Activated CD8-positive, alpha-beta T cell treated with anti-CD3 and anti-CD28 coated beads for 36 hours (primary cell): ENCODE measurements around the gene POLD3. TPM values are rescaled to one million over a fixed set of nuclear protein-coding genes. Genes with fewer than 3 reads are reported as not detected.

Experiments
- ATAC-seq: fragments of 200-7000 bp; cut with Tn5 transposase; one replicate; pipeline ENCODE4 v1.10.0; 2021; ENCODE audit warnings: mild to moderate bottlenecking, moderate library complexity
- CTCF ChIA-PET: fragments of 350-600 bp; sonication (Branson Sonifier 250); formaldehyde crosslinking; loops from one replicate; lab custom pipeline; 2021; ENCODE audit warnings: antibody characterized with exemption; lab: Charles Lee
- POLR2A ChIA-PET: fragments of 350-600 bp; sonication (Branson Sonifier 250); formaldehyde crosslinking; loops from one replicate; lab custom pipeline; 2021; ENCODE audit warnings: antibody characterized with exemption; lab: Charles Lee
- DNase-seq: peaks from one replicate; pipeline ENCODE4 v3.0.0-alpha.2; 2020
- H3K27ac Mint-ChIP-seq: one replicate; pipeline ENCODE4 v1.8.0; 2021; ENCODE audit warnings: mild to moderate bottlenecking, mixed read lengths
- H3K27me3 Mint-ChIP-seq: one replicate; pipeline ENCODE4 v1.8.0; 2021; ENCODE audit warnings: mixed read lengths
- H3K36me3 Mint-ChIP-seq: one replicate; pipeline ENCODE4 v1.8.0; 2021; ENCODE audit warnings: low read depth, mixed read lengths
- H3K4me1 Mint-ChIP-seq: one replicate; pipeline ENCODE4 v1.8.0; 2021; ENCODE audit warnings: low read depth, mixed read lengths
- H3K4me3 Mint-ChIP-seq: one replicate; pipeline ENCODE4 v1.8.0; 2021; ENCODE audit warnings: mild to moderate bottlenecking, moderate library complexity, mixed read lengths
- H3K9me3 Mint-ChIP-seq: one replicate; pipeline ENCODE4 v1.8.0; 2021; ENCODE audit warnings: mixed read lengths
- CTCF ChIP-seq: fragments of 200-600 bp; IDR thresholded peaks from one replicate; pipeline ENCODE4 v1.8.0; 2022; ENCODE audit warnings: antibody characterized with exemption, mild to moderate bottlenecking
- intact Hi-C: fragments of 100-400 bp; cut with micrococcal nuclease; formaldehyde crosslinking; loops from one replicate; pipeline ENCODE4 v1.10.0; 2022
- total RNA-seq, 2 experiments: library from RNA; stranded (reverse); gene quantifications; one replicate each; pipeline ENCODE4 v1.2.3, GENCODE V29; 2021

Gene POLD3
- total RNA-seq, 2 experiments from 2014 or later, result 56.0 to 67.2 TPM

DNA sequence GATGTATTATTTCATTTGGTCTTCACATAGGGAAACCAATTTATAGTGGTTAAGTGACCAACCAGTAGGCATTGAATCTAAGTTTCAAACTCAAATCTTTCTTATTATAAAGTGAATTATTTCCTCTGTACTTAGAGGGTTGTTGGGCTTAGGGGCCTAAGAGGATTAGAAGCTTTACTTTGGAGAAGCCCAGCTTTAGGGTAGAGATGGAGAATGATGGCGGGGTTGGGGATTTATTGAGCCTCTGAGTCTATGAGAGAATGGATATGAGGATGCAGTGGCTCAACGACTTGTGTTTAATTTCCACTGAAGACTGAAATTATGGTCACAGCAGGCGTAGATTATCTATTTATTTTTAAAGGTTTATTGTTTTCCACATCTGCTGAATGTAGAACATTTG is 83.4 kb downstream of the POLD3 start:
- Mint-ChIP-seq H3K27me3 (peaks cover 6% of the 10 kb centered on the region), H3K27ac (no peak overlapping the region), H3K4me1 (no peaks in the 10 kb centered on the region), H3K4me3 (no peak overlapping the region), H3K36me3 (no peaks in the 10 kb centered on the region), H3K9me3 (no peaks in the 10 kb centered on the region)
- no peak for TF ChIP-seq CTCF
- ChIA-PET POLR2A (no interaction called here), CTCF (interaction anchor here (5.8 kb wide), 1 partner anchor 26 kb away, joined by 19 read pairs; no protein-coding TSS in a partner anchor)
- ATAC-seq (no peak), DNase-seq (no peak)
- intact Hi-C loops, result no loop called here

DNA sequence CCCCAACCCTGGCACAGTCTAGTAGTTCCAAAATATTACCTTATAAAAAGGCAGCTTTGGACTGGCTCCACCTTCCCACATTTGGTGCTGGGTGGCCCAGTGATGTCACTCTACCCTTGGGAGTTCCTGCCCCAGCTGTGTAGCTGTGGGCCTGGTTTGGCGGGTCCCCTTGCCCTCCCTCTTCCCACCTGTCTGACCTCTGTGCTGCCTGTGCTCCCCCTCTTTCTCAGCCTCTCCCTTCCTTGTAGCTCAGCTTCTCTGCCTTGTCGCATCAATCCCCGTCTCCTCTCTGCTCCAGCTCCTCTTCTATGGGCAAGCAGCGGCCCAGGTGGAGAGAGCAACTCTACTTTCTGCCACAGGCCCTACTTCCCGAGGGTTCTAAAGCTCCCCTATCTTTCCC is 84.2 kb downstream of the POLD3 start:
- DNase-seq (no peak), ATAC-seq (no peak)
- intact Hi-C loops, result no loop called here
- H3K4me1 Mint-ChIP-seq, result no peaks in the 10 kb centered on the region
- H3K4me3 Mint-ChIP-seq, result no peak overlapping the region
- H3K9me3 Mint-ChIP-seq, result no peaks in the 10 kb centered on the region
- ChIA-PET CTCF (interaction anchor here (1.8 to 5.8 kb wide), 2 partner anchors 25 to 49 kb away, joined by 6 to 19 read pairs; no protein-coding TSS in a partner anchor), POLR2A (no interaction called here)
- H3K36me3 Mint-ChIP-seq, result no peaks in the 10 kb centered on the region
- peaks cover 6% of the 10 kb centered on the region for H3K27me3 Mint-ChIP-seq
- H3K27ac Mint-ChIP-seq, result no peak overlapping the region
- TF ChIP-seq CTCF, result no peak

- Mint-ChIP-seq H3K9me3 (no peaks in the 10 kb centered on the region), H3K36me3 (no peaks in the 10 kb centered on the region), H3K4me3 (no peak overlapping the region), H3K27me3 (peaks cover 6% of the 10 kb centered on the region), H3K4me1 (no peaks in the 10 kb centered on the region), H3K27ac (no peak overlapping the region)
- intact Hi-C loops, result no loop called here
- ChIA-PET POLR2A (no interaction called here), CTCF (interaction anchor here (1.0 to 5.8 kb wide), 3 partner anchors 25 to 63 kb away, joined by 3 to 19 read pairs (median 6); no protein-coding TSS in a partner anchor)
- DNase-seq (no peak), ATAC-seq (no peak)
- TF ChIP-seq CTCF, result no peak
Measured at GRCh38 chr11:74677131-74677530, 84.7 kb downstream of the POLD3 start.

DNA sequence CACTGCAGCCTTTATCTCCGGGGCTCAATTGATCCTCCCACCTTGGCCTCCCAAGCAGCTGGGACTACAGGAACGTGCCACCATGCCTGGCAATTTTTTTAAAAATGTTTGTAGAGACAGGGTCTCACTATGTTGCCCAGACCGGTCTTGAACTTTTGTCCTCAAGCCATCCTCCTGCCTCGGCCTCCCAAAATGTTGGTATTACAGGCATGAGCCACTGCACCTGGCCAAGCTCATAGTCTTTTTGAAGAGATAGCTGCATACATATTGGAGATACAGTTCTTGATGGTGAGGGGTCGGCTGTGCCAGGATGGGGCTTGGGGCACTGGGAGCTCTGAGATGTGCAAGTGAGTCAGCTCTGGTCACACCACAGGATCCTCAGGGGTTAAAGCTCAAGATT is 85.7 kb downstream of the POLD3 start:
- CTCF ChIA-PET, result interaction anchor here (1.0 to 5.8 kb wide), 3 partner anchors 24 to 62 kb away, joined by 3 to 19 read pairs (median 6); no protein-coding TSS in a partner anchor
- H3K27me3 Mint-ChIP-seq, result peaks cover 9% of the 10 kb centered on the region
- POLR2A ChIA-PET, result no interaction called here
- TF ChIP-seq CTCF, result no peak
- H3K9me3 Mint-ChIP-seq, result no peaks in the 10 kb centered on the region
- no peaks in the 10 kb centered on the region for H3K4me1 Mint-ChIP-seq
- intact Hi-C loops, result no loop called here
- H3K36me3 Mint-ChIP-seq, result no peaks in the 10 kb centered on the region
- H3K27ac Mint-ChIP-seq, result no peak overlapping the region
- no peak overlapping the region for H3K4me3 Mint-ChIP-seq
- DNase-seq (no peak), ATAC-seq (no peak)

GRCh38 chr11:74678591-74679512 is 86.5 kb downstream of the POLD3 start:
- CTCF ChIA-PET, result no interaction called here
- Mint-ChIP-seq H3K27me3 (peaks cover 10% of the 10 kb centered on the region), H3K27ac (no peak overlapping the region), H3K4me3 (no peak overlapping the region), H3K36me3 (no peaks in the 10 kb centered on the region), H3K4me1 (no peaks in the 10 kb centered on the region), H3K9me3 (no peaks in the 10 kb centered on the region)
- no peak for TF ChIP-seq CTCF
- POLR2A ChIA-PET, result no interaction called here
- no peak for ATAC-seq
- DNase-seq, result no peak
- intact Hi-C loops, result no loop called here
